KMS-11 (cell line): ENCODE results near the gene C3orf62.

ENCODE experiments used
- H2AFZ ChIP-seq: fragments of 200-600 bp; sonication (generic); 2 replicates; pipeline ENCODE4 v1.6.1; 2016; ENCODE audit warnings: antibody characterized with exemption, mixed run types, low read depth
- H3K27ac ChIP-seq: fragments of 200-600 bp; sonication (generic); 2 replicates; pipeline ENCODE4 v1.6.1; 2016; ENCODE audit warnings: mild to moderate bottlenecking, mixed run types
- H3K27me3 ChIP-seq: fragments of 200-600 bp; sonication (generic); 2 replicates; pipeline ENCODE4 v1.6.1; 2017; ENCODE audit warnings: mild to moderate bottlenecking, low read depth, mixed run types, moderate library complexity; ENCODE audit not compliant: insufficient read depth
- H3K36me3 ChIP-seq: fragments of 200-600 bp; sonication (generic); 2 replicates; pipeline ENCODE4 v1.6.1; 2017; ENCODE audit warnings: mild to moderate bottlenecking, mixed run types; ENCODE audit not compliant: insufficient read depth
- H3K4me1 ChIP-seq: fragments of 200-600 bp; sonication (generic); 2 replicates; pipeline ENCODE4 v1.6.1; 2016; ENCODE audit warnings: mild to moderate bottlenecking, low read depth, mixed run types; ENCODE audit not compliant: poor library complexity, severe bottlenecking
- H3K4me2 ChIP-seq: fragments of 200-600 bp; sonication (generic); 2 replicates; pipeline ENCODE4 v1.7.0; 2016; ENCODE audit warnings: mild to moderate bottlenecking, mixed run types
- H3K4me3 ChIP-seq: fragments of 200-600 bp; sonication (generic); IDR thresholded peaks from 2 replicates; pipeline ENCODE4 v1.6.1; 2017; ENCODE audit warnings: low read depth, low read length, mixed read lengths; ENCODE audit not compliant: insufficient read depth
- H3K79me2 ChIP-seq: fragments of 200-600 bp; sonication (generic); 2 replicates; pipeline ENCODE4 v1.6.1; 2016; ENCODE audit warnings: low read depth, mixed run types; ENCODE audit not compliant: insufficient read depth
- H3K9ac ChIP-seq: fragments of 200-600 bp; sonication (generic); 2 replicates; pipeline ENCODE4 v1.6.1; 2016; ENCODE audit warnings: mild to moderate bottlenecking, mixed run types
- H4K20me1 ChIP-seq: fragments of 200-600 bp; sonication (generic); 2 replicates; pipeline ENCODE4 v1.6.1; 2016; ENCODE audit warnings: mild to moderate bottlenecking, mixed run types; ENCODE audit not compliant: insufficient read depth
- TF ChIP-seq, protein P1 (sequence below): fragments of 200-600 bp; sonication (generic); conservative IDR thresholded peaks from 2 replicates; pipeline ENCODE4 v1.6.1; 2017; ENCODE audit warnings: low read depth, mild to moderate bottlenecking, antibody characterized with exemption, low read length, moderate library complexity, mixed read lengths

C3orf62 gene

DNA sequence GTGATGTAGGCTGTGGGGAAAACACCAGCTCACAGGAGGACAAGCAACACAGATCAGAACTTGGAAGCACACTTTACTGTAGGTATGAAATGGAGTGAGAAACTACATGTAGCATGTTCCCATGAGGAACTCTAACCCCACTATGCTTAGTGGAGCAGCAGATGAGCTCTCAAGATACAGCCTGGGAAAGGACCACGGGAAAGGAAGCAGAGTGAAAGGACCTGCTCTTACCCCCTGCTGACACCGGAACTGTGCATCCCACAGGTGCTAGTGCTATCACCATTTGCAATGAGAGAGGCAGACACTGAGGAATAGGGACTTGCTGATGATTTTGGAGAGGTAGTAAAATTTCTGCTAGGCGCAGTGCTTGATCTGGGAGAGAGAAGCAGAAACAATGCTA is 34.3 kb upstream of the C3orf62 start:
- H2AFZ ChIP-seq: no peak overlapping the region
- TF ChIP-seq, protein P1, sequence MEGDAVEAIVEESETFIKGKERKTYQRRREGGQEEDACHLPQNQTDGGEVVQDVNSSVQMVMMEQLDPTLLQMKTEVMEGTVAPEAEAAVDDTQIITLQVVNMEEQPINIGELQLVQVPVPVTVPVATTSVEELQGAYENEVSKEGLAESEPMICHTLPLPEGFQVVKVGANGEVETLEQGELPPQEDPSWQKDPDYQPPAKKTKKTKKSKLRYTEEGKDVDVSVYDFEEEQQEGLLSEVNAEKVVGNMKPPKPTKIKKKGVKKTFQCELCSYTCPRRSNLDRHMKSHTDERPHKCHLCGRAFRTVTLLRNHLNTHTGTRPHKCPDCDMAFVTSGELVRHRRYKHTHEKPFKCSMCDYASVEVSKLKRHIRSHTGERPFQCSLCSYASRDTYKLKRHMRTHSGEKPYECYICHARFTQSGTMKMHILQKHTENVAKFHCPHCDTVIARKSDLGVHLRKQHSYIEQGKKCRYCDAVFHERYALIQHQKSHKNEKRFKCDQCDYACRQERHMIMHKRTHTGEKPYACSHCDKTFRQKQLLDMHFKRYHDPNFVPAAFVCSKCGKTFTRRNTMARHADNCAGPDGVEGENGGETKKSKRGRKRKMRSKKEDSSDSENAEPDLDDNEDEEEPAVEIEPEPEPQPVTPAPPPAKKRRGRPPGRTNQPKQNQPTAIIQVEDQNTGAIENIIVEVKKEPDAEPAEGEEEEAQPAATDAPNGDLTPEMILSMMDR: no peak
- H3K79me2 ChIP-seq: no peaks in the 10 kb centered on the region
- H3K36me3 ChIP-seq: no peaks in the 10 kb centered on the region
- no peak overlapping the region for H3K9ac ChIP-seq
- H3K27me3 ChIP-seq: no peaks in the 10 kb centered on the region
- no peak overlapping the region for H3K4me3 ChIP-seq
- no peak overlapping the region for H3K27ac ChIP-seq
- H4K20me1 ChIP-seq: no peaks in the 10 kb centered on the region
- no peak overlapping the region for H3K4me2 ChIP-seq
- H3K4me1 ChIP-seq: peaks cover 13% of the 10 kb centered on the region

DNA sequence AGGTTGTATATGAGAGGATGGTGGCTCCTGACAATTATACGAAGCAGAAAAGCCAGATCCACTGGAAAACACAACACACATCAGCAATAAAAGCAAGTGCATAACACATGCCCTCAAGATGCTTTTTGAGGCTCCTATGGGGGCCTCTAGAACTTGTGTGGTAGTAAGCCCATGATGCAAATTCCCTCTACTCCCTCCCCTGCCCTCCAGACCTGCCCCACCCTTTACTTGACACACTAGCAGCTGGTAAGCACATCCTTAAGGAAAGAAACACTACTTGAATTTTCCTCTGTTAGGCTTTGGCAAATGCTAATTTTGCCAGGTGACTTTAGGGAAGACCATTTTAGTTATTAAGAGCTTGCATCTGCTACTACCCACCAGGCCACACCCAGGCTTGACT is 33.6 kb upstream of the C3orf62 start:
- no peak overlapping the region for H2AFZ ChIP-seq
- H3K4me1 ChIP-seq: peaks cover 13% of the 10 kb centered on the region
- H3K27ac ChIP-seq: no peak overlapping the region
- H3K4me2 ChIP-seq: no peak overlapping the region
- no peaks in the 10 kb centered on the region for H3K36me3 ChIP-seq
- no peak overlapping the region for H3K4me3 ChIP-seq
- no peaks in the 10 kb centered on the region for H3K27me3 ChIP-seq
- TF ChIP-seq, protein P1: no peak
- H4K20me1 ChIP-seq: no peaks in the 10 kb centered on the region
- no peak overlapping the region for H3K9ac ChIP-seq
- H3K79me2 ChIP-seq: no peaks in the 10 kb centered on the region

DNA sequence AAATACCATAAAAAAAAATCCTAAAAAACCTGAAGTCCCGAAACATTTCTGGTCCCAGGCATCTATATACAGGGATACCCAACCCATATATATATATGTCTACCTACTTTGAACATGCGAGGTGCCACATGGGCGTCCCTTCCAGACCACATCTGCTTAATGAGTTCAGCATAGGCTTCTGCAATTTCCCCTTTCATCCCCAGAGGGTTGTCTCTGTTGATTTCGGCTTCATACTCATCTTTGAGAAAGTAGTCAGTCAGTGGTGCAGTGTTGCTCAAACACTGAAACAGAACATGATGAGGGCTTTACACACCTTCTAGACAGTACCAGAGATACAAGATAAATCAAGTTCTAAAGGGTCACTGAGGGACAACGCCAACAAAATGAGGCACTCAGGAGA is 28.6 kb upstream of the C3orf62 start:
- H3K9ac ChIP-seq: no peak overlapping the region
- no peak overlapping the region for H2AFZ ChIP-seq
- H3K79me2 ChIP-seq: no peaks in the 10 kb centered on the region
- no peak overlapping the region for H3K4me3 ChIP-seq
- H3K36me3 ChIP-seq: no peaks in the 10 kb centered on the region
- no peaks in the 10 kb centered on the region for H3K4me1 ChIP-seq
- H3K4me2 ChIP-seq: no peak overlapping the region
- no peaks in the 10 kb centered on the region for H4K20me1 ChIP-seq
- TF ChIP-seq, protein P1: no peak
- H3K27me3 ChIP-seq: no peaks in the 10 kb centered on the region
- no peak overlapping the region for H3K27ac ChIP-seq

DNA sequence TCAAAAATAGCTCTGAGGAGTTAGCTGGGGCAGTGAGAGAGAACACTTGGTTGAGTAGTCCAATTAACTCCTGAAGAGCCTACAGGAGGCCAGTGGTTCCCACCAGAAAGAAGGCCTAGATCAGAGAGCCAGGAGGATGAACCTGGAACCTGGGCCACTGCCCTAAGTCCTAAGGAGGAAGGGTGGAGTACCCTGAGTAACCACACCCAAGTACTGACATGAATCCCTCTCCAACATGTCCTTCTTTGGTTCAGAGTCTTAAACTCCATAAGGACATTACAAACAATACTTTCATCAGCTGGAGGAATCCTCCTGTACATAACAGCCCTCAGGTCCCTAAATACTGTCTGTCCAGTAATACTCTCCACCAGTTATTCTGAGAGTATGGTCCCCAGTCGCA is 25.6 kb upstream of the C3orf62 start:
- Histone ChIP-seq H3K4me2 (no peak overlapping the region), H3K27ac (no peak overlapping the region), H2AFZ (no peak overlapping the region), H3K4me1 (no peaks in the 10 kb centered on the region), H3K4me3 (no peak overlapping the region), H3K9ac (no peak overlapping the region), H3K79me2 (no peaks in the 10 kb centered on the region), H3K27me3 (no peaks in the 10 kb centered on the region), H3K36me3 (no peaks in the 10 kb centered on the region), H4K20me1 (no peaks in the 10 kb centered on the region)
- TF ChIP-seq, protein P1: no peak
